Fibroblast of pulmonary artery (primary cell): ENCODE measurements around the gene PPFIA4.
"Not testable (repeated sequence)": the region's sequence is repeated elsewhere in the genome, so short reads cannot be mapped to it uniquely, and the experiment has no call there.

Source experiments
- DNase-seq: peaks from one replicate; pipeline ENCODE4 v3.0.0-alpha.2; 2010; ENCODE audit warnings: low read depth
- H3K4me3 ChIP-seq: replicated peaks from 2 replicates; pipeline ENCODE4 v1.5.1; 2011; ENCODE audit warnings: low read depth, mild to moderate bottlenecking, control low read depth, low read length, moderate library complexity
- TF ChIP-seq, protein P1 (sequence below): IDR thresholded peaks from 2 replicates; pipeline ENCODE4 v1.5.1; 2011; ENCODE audit warnings: mild to moderate bottlenecking, control low read depth, low read length, inconsistent platforms; ENCODE audit errors: missing control alignments

PPFIA4 gene

DNA sequence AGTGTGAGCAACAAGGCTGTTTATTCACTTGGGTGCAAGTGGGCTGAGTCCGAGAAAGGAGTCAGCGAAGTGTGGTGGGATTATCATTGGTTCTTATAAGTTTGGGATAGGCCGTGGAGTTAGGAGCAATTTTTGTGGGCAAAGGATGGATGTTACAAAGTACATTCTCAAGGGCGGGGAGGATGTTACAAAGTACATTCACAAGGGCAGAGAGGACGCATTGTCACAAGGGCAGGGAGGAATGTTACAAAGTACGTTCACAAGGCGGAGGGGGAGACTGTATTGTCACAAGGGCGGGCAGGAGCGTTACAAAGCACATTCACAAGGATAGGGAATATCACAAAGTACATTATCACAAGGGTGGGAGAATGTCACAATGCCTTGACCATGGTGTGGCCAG, 24.3 kb upstream of the PPFIA4 start:
- H3K4me3 ChIP-seq = no peak overlapping the region
- DNase-seq = no peak
- TF ChIP-seq, protein P1, sequence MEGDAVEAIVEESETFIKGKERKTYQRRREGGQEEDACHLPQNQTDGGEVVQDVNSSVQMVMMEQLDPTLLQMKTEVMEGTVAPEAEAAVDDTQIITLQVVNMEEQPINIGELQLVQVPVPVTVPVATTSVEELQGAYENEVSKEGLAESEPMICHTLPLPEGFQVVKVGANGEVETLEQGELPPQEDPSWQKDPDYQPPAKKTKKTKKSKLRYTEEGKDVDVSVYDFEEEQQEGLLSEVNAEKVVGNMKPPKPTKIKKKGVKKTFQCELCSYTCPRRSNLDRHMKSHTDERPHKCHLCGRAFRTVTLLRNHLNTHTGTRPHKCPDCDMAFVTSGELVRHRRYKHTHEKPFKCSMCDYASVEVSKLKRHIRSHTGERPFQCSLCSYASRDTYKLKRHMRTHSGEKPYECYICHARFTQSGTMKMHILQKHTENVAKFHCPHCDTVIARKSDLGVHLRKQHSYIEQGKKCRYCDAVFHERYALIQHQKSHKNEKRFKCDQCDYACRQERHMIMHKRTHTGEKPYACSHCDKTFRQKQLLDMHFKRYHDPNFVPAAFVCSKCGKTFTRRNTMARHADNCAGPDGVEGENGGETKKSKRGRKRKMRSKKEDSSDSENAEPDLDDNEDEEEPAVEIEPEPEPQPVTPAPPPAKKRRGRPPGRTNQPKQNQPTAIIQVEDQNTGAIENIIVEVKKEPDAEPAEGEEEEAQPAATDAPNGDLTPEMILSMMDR = no peak

GRCh38 chr1:203002951-203003350, 23.3 kb upstream of the PPFIA4 start:
- H3K4me3 ChIP-seq = no peak overlapping the region
- DNase-seq = no peak
- TF ChIP-seq, protein P1 = no peak

DNA sequence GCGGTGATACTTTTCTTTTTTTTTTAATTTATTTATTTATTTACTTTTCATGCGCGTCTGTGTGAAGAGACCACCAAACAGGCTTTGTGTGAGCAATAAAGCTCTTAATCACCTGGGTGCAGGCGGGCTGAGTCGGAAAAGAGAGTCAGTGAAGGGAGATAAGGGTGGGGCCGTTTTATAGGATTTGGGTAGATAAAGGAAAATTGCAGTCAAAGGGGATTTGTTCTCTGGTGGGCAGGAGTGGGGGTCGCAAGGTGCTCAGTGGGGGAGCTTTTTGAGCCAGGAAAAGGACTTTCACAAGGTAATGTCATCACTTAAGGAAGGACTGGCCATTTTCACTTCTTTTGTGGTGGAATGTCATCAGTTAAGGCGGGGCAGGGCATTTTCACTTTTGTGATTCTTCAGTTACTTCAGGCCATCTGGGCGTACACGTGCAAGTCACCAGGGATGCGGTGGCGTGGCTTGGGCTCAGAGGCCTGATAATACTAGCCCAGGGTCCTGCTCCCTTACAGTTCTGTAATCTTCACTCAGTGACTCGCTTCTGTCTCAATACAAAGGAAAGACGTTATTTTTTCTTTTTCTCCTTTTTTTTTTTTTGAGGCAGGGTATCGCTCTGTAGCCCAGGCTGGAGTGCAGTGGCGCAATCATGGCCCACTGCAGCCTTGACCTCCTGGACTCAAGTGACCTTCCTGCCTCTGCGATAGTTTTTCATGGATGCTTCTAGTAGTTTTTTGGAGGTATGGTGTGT, 20.7 kb upstream of the PPFIA4 start:
- not testable (repeated sequence) for DNase-seq, H3K4me3 ChIP-seq

DNA sequence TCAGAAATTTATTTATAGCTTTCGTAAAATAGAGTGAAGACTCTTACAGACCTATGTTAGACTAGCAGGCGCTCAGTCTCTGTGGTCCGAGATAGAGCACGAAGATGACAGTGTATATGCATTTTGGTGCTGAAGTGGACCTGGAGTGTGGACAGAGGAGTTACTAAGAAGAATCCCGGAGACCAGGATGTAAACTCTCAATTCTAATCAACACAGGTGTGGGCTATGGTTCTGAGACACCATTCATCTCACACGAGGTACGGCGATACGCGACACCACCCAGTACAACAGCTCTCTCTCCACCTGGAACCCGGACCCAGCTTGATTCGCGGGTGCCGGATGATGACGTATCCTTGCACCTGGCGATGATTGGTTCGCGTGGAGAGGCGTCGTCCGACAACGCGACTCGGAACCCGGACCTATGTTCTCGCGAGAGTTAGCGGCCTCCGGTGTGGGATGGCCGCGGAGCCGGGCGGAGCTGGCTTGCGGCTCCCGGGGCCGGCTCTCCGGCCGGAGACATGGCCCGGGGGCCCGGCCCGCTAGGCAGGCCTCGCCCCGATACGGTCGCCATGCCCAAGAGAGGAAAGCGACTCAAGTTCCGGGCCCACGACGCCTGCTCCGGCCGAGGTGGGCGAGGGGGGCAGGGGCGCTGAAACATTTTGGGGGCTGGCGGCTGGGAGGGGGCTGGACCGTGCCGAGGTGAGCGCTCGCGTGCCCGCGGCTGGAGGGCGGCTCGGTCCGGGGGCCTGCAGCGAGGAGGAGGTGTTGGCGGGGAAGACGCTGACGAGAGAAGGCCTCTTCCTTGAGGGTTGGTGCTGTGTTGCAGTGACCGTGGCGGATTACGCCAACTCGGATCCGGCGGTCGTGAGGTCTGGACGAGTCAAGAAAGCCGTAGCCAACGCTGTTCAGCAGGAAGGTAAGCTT, 19.1 kb upstream of the PPFIA4 start, which contains the start of gene TMEM183A:
TMEM183A (plus strand) TSS at position 427 of the 924 bp plus-strand sequence; CDS start at position 519, 92 bp downstream.
- peak; percentile 98 for DNase-seq
- TF ChIP-seq, protein P1 = no peak
- H3K4me3 ChIP-seq = peak within 1 kb of the TSS; percentile 92

DNA sequence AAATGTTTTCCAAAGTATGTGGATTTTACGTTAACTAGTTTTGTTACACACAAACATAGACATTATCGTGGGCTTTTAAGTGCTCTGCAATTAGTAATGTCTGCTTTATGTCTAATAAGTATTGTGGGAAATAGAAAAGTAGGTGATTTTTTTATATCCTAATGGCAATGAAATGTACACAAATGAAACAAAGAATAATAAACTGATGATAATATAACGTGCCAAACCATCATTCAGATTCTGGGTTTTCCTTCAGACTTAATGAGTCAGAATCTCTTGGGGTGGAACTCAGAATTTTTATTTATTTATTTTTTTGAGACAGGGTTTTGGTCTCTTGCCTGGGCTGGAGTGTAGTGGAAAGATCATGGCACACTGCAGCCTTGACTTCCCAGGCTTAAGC, 17.1 kb upstream of the PPFIA4 start:
- TF ChIP-seq, protein P1 = no peak
- no peak overlapping the region for H3K4me3 ChIP-seq
- no peak for DNase-seq

DNA sequence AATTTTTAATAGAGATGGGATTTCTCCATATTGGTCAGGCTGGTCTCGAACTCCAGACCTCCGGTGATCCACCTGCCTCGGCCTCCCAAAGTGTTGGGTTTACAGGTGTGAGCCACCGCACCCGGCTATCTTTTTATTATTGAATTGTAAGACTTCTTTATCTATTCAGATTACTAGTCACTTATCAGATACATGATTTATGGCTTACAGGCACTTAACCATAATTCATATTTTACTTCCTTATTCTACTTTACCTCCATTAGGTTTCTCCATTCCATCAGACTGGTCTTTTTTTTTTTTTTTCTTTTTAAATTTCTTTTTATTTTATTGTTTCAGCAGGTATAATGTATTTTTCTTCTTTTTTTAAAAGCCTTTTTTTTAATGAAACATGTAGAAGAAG, 14.7 kb upstream of the PPFIA4 start:
- no peak for DNase-seq
- H3K4me3 ChIP-seq = no peak overlapping the region
- TF ChIP-seq, protein P1 = no peak

- DNase-seq = no peak
- H3K4me3 ChIP-seq = no peak overlapping the region
- TF ChIP-seq, protein P1 = no peak
These were observed 9.2 kb upstream of the PPFIA4 start for GRCh38 chr1:203017061-203017460.
